ENCODE measurements around the gene DCLRE1C.

DNA sequence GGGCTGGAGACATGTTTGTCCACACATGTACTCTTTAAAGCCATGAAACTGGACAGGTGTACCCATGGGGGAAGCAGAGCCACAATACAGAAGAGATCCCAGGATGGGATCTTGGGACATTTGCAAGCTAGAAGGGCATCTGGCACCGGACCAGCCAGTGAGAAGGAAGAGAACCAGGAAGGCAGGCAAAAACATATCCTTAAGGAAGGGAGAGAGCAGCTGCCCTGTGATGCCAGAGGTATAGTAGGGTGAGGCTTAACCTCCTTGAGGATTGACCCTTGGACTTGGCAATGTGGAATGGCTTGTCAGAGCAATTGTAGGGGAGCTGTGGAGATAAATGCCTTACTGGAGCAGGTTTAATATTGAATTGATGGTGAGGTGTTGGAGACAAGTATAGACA is 93.1 kb downstream of the DCLRE1C start:
- TF ChIP-seq CTCF (conservative IDR thresholded peaks at IDR 0.05; ENCODE audit: low read length) (no peak), EZH2phosphoT487 (IDR thresholded peaks at IDR 0.05; ENCODE audit: borderline replicate concordance, low read depth, low read length) (no peak)

Data from OCI-LY7 (cell line).